GM23248 (cell line): ENCODE data around the gene SPRR2G. TPM values are rescaled to one million over a fixed set of nuclear protein-coding genes. Genes with fewer than 3 reads are reported as not detected.

Source experiments
- DNase-seq: peaks from one replicate; pipeline ENCODE4 v3.0.0-alpha.2; 2015
- H2AFZ ChIP-seq: fragments of 200-600 bp; sonication (generic); 2 replicates; pipeline ENCODE4 v1.6.1; 2016; ENCODE audit warnings: antibody characterized with exemption
- H3F3A ChIP-seq: fragments of 200-600 bp; sonication (generic); 2 replicates; pipeline ENCODE4 v1.6.1; 2016; ENCODE audit warnings: mild to moderate bottlenecking, antibody characterized with exemption, mixed run types; ENCODE audit not compliant: insufficient read depth
- H3K27ac ChIP-seq: fragments of 200-600 bp; sonication (generic); 2 replicates; pipeline ENCODE4 v1.5.1; 2016; ENCODE audit warnings: mild to moderate bottlenecking
- H3K27me3 ChIP-seq: fragments of 200-600 bp; sonication (generic); replicated peaks from 2 replicates; pipeline ENCODE4 v1.6.1; 2016; ENCODE audit warnings: mild to moderate bottlenecking; ENCODE audit not compliant: insufficient read depth
- H3K36me3 ChIP-seq: fragments of 200-600 bp; sonication (generic); 2 replicates; pipeline ENCODE4 v1.6.1; 2016; ENCODE audit warnings: low read depth, mild to moderate bottlenecking
- H3K4me1 ChIP-seq: fragments of 200-600 bp; sonication (generic); 2 replicates; pipeline ENCODE4 v1.6.1; 2016; ENCODE audit warnings: mild to moderate bottlenecking; ENCODE audit not compliant: insufficient read depth
- H3K4me2 ChIP-seq: fragments of 200-600 bp; sonication (generic); one replicate; pipeline ENCODE4 v1.6.1; 2016; ENCODE audit warnings: mild to moderate bottlenecking; ENCODE audit not compliant: unreplicated experiment
- H3K4me3 ChIP-seq: fragments of 200-600 bp; sonication (generic); 2 replicates; pipeline ENCODE4 v1.5.1; 2016; ENCODE audit warnings: mild to moderate bottlenecking
- H3K79me2 ChIP-seq: fragments of 200-600 bp; sonication (generic); 2 replicates; pipeline ENCODE4 v1.6.1; 2016; ENCODE audit warnings: mild to moderate bottlenecking; ENCODE audit not compliant: insufficient read depth
- H3K9ac ChIP-seq: fragments of 200-600 bp; sonication (generic); 2 replicates; pipeline ENCODE4 v1.6.1; 2016; ENCODE audit warnings: mild to moderate bottlenecking
- H3K9me2 ChIP-seq: fragments of 200-600 bp; sonication (generic); 2 replicates; pipeline ENCODE4 v1.6.1; 2016; ENCODE audit warnings: mixed run types, mild to moderate bottlenecking, moderate library complexity; ENCODE audit not compliant: insufficient read depth
- H3K9me3 ChIP-seq: fragments of 200-600 bp; sonication (generic); one replicate; pipeline ENCODE4 v1.6.1; 2017; ENCODE audit warnings: low read depth
- H4K20me1 ChIP-seq: fragments of 200-600 bp; sonication (generic); 2 replicates; pipeline ENCODE4 v1.6.0; 2016; ENCODE audit not compliant: insufficient read depth
- EZH2 ChIP-seq: fragments of 200-600 bp; sonication (generic); IDR thresholded peaks from 2 replicates; pipeline ENCODE4 v1.6.1; 2018; ENCODE audit warnings: antibody characterized with exemption, mild to moderate bottlenecking; ENCODE audit not compliant: insufficient read depth, poor library complexity, severe bottlenecking
- EZH2phosphoT487 ChIP-seq: fragments of 200-600 bp; sonication (generic); IDR thresholded peaks from 2 replicates; pipeline ENCODE4 v1.6.1; 2018; ENCODE audit warnings: antibody characterized with exemption, moderate library complexity, mild to moderate bottlenecking, low read depth; ENCODE audit not compliant: insufficient read depth
- WGBS, 2 experiments: methylation state at CpG; one replicate each; pipeline ENCODE4 v1.1.6; 2015 to 2017; ENCODE audit warnings: low lambda C conversion rate in 2 of 2, low coverage in 1 of 2; ENCODE audit errors: missing lambda C conversion rate in 2 of 2; 5-methylcytosine and 5-hydroxymethylcytosine counted together
- in situ Hi-C: fragments of 300-500 bp; cut with MboI; formaldehyde crosslinking; loops from 2 replicates; pipeline ENCODE4 v1.15.0; 2020
- polyA plus RNA-seq: library from polyadenylated mRNA; unstranded; fragments of >200 nt; fragmentation: Nextera tagmentation; extraction: Ambion mirVana; gene quantifications from 2 replicates; pipeline ENCODE4 v1.2.1, GENCODE V29; 2016
- total RNA-seq: library from RNA; depleted of rRNA; stranded (reverse); fragments of >200 nt; shearing (Covaris generic); gene quantifications from 2 replicates; pipeline ENCODE4 v1.2.3, GENCODE V29; 2014

Gene SPRR2G
- total and polyA plus RNA-seq, 2 experiments from 2014 or later = not detected

GRCh38 chr1:153168686-153169085, 18.0 kb upstream of the SPRR2G start:
- H3K9me3 ChIP-seq = no peaks in the 10 kb centered on the region
- H3K27ac ChIP-seq = no peak overlapping the region
- H3F3A ChIP-seq = no peaks in the 10 kb centered on the region
- H3K4me2 ChIP-seq = no peak overlapping the region
- H4K20me1 ChIP-seq = no peaks in the 10 kb centered on the region
- 6 to 13% methylated on average over 2 of the region's 2 CpGs for WGBS, 2 experiments
- H2AFZ ChIP-seq = no peak overlapping the region
- H3K27me3 ChIP-seq = 0 out of 2 replicates have a peak, but pooled peaks cover 5% of the 10 kb centered on the region
- H3K79me2 ChIP-seq = no peaks in the 10 kb centered on the region
- no peaks in the 10 kb centered on the region for H3K4me1 ChIP-seq
- H3K9me2 ChIP-seq = no peaks in the 10 kb centered on the region
- no peak overlapping the region for H3K9ac ChIP-seq
- no peak overlapping the region for H3K4me3 ChIP-seq
- in situ Hi-C loops = no loop called here
- H3K36me3 ChIP-seq = no peaks in the 10 kb centered on the region
- no peak for DNase-seq
- TF ChIP-seq EZH2phosphoT487 = no peak
- no peak for TF ChIP-seq EZH2

- in situ Hi-C loops = no loop called here
- Histone ChIP-seq H3F3A (no peaks in the 10 kb centered on the region), H3K36me3 (no peaks in the 10 kb centered on the region), H3K9me3 (no peaks in the 10 kb centered on the region), H3K27me3 (no peaks in the 10 kb centered on the region; the same call in 1 of the 2 replicates), H2AFZ (no peak overlapping the region), H3K79me2 (no peaks in the 10 kb centered on the region), H3K4me1 (no peaks in the 10 kb centered on the region), H3K9ac (no peak overlapping the region), H3K4me2 (no peak overlapping the region), H3K9me2 (no peaks in the 10 kb centered on the region), H3K4me3 (no peak overlapping the region), H4K20me1 (no peaks in the 10 kb centered on the region), H3K27ac (no peak overlapping the region)
- no peak for DNase-seq
- WGBS, 2 experiments = 15 to 21% methylated on average over 2 of the region's 2 CpGs
- TF ChIP-seq EZH2phosphoT487 = no peak
- no peak for TF ChIP-seq EZH2
These were observed 4.9 kb upstream of the SPRR2G start for GRCh38 chr1:153155541-153155940.

GRCh38 chr1:153152481-153152880, 1.8 kb upstream of the SPRR2G start:
- Histone ChIP-seq H3F3A (no peaks in the 10 kb centered on the region), H3K4me3 (no peak overlapping the region), H3K36me3 (no peaks in the 10 kb centered on the region), H3K79me2 (no peaks in the 10 kb centered on the region), H3K9me2 (no peaks in the 10 kb centered on the region), H3K27me3 (no peaks in the 10 kb centered on the region; the same call in 1 of the 2 replicates), H3K27ac (no peak overlapping the region), H3K9me3 (no peaks in the 10 kb centered on the region), H3K4me1 (no peaks in the 10 kb centered on the region), H4K20me1 (no peaks in the 10 kb centered on the region), H3K4me2 (no peak overlapping the region), H3K9ac (no peak overlapping the region), H2AFZ (no peak overlapping the region)
- 9% methylated on average over 3 of the region's 3 CpGs for WGBS, 2 experiments
- in situ Hi-C loops = no loop called here
- no peak for DNase-seq
- TF ChIP-seq EZH2 (no peak), EZH2phosphoT487 (no peak)

- no peak overlapping the region for H3K4me3 ChIP-seq
- no peak overlapping the region for H3K4me2 ChIP-seq
- H3K9me2 ChIP-seq = no peaks in the 10 kb centered on the region
- no peak for DNase-seq
- H3K79me2 ChIP-seq = no peaks in the 10 kb centered on the region
- H3F3A ChIP-seq = no peaks in the 10 kb centered on the region
- H4K20me1 ChIP-seq = no peaks in the 10 kb centered on the region
- in situ Hi-C loops = no loop called here
- no peaks in the 10 kb centered on the region for H3K4me1 ChIP-seq
- no peaks in the 10 kb centered on the region for H3K36me3 ChIP-seq
- H3K27ac ChIP-seq = no peak overlapping the region
- H2AFZ ChIP-seq = no peak overlapping the region
- no peak overlapping the region for H3K9ac ChIP-seq
- 31 to 36% methylated on average over 3 of the region's 3 CpGs for WGBS, 2 experiments
- TF ChIP-seq EZH2phosphoT487 (no peak), EZH2 (no peak)
- no peaks in the 10 kb centered on the region for H3K9me3 ChIP-seq
- peaks cover 18% of the 10 kb centered on the region; the same call in 1 of the 2 replicates for H3K27me3 ChIP-seq
These were observed 9.3 kb downstream of the SPRR2G start for GRCh38 chr1:153141377-153141776.

GRCh38 chr1:153140484-153140883, 10.2 kb downstream of the SPRR2G start:
- Histone ChIP-seq H3K9ac (no peak overlapping the region), H3K79me2 (no peaks in the 10 kb centered on the region), H2AFZ (no peak overlapping the region), H3F3A (no peaks in the 10 kb centered on the region), H3K27me3 (peaks cover 12% of the 10 kb centered on the region; the same call in 1 of the 2 replicates), H3K4me2 (no peak overlapping the region), H3K4me3 (no peak overlapping the region), H3K9me3 (no peaks in the 10 kb centered on the region), H3K4me1 (no peaks in the 10 kb centered on the region), H4K20me1 (no peaks in the 10 kb centered on the region), H3K36me3 (no peaks in the 10 kb centered on the region), H3K9me2 (no peaks in the 10 kb centered on the region), H3K27ac (no peak overlapping the region)
- 51 to 59% methylated on average over 3 of the region's 3 CpGs for WGBS, 2 experiments
- no peak for DNase-seq
- in situ Hi-C loops = no loop called here
- TF ChIP-seq EZH2phosphoT487 (no peak), EZH2 (no peak)
